NCI-H1092 treated with DMSO at 0.1 percent for 48 hours (cell line): ENCODE data around the gene VGLL2.

ENCODE experiments used
- DNase-seq: peaks from one replicate; lab custom pipeline; 2025; lab: John Stamatoyannopoulos, UW

VGLL2 gene

DNA sequence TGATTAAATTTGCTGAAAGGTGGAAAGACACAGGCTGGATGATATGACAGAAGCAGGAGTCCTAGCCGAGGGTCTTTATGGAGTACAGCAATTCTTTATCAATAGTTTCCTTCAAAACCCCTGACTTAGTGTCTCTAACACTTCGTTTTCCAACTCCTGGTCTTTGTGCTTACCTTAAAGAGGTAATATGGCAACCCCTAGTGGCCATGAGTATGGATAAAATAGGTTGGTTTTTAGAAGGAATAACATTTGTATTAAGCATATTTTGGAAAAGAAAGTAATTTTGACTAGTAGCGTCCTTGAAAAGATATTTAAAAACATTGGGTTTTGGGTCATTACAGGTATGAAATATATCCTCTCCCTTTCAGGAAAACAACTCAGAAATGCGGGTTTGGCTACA lies 51.9 kb downstream of the VGLL2 start:
- DNase-seq, result no peak
